ENCODE results near the gene FBRS.

The FBRS gene

GRCh38 chr16:30657866-30658730, at the start of gene FBRS:
Gene FBRS, plus strand, starts transcription at chr16:30658431. Its CDS starts 1,088 bp downstream, at chr16:30659519.
- DNase-seq (ENCODE audit: low read depth), result peak; percentile 100
- TF ChIP-seq, protein P1, sequence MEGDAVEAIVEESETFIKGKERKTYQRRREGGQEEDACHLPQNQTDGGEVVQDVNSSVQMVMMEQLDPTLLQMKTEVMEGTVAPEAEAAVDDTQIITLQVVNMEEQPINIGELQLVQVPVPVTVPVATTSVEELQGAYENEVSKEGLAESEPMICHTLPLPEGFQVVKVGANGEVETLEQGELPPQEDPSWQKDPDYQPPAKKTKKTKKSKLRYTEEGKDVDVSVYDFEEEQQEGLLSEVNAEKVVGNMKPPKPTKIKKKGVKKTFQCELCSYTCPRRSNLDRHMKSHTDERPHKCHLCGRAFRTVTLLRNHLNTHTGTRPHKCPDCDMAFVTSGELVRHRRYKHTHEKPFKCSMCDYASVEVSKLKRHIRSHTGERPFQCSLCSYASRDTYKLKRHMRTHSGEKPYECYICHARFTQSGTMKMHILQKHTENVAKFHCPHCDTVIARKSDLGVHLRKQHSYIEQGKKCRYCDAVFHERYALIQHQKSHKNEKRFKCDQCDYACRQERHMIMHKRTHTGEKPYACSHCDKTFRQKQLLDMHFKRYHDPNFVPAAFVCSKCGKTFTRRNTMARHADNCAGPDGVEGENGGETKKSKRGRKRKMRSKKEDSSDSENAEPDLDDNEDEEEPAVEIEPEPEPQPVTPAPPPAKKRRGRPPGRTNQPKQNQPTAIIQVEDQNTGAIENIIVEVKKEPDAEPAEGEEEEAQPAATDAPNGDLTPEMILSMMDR (IDR thresholded peaks at IDR 0.05; ENCODE audit: control insufficient read depth, extremely low read depth, insufficient read depth), result peak; percentile 95
- H3K4me3 ChIP-seq (ENCODE audit: low read depth, low read length), result peak within 1 kb of the TSS; percentile 89

DNA sequence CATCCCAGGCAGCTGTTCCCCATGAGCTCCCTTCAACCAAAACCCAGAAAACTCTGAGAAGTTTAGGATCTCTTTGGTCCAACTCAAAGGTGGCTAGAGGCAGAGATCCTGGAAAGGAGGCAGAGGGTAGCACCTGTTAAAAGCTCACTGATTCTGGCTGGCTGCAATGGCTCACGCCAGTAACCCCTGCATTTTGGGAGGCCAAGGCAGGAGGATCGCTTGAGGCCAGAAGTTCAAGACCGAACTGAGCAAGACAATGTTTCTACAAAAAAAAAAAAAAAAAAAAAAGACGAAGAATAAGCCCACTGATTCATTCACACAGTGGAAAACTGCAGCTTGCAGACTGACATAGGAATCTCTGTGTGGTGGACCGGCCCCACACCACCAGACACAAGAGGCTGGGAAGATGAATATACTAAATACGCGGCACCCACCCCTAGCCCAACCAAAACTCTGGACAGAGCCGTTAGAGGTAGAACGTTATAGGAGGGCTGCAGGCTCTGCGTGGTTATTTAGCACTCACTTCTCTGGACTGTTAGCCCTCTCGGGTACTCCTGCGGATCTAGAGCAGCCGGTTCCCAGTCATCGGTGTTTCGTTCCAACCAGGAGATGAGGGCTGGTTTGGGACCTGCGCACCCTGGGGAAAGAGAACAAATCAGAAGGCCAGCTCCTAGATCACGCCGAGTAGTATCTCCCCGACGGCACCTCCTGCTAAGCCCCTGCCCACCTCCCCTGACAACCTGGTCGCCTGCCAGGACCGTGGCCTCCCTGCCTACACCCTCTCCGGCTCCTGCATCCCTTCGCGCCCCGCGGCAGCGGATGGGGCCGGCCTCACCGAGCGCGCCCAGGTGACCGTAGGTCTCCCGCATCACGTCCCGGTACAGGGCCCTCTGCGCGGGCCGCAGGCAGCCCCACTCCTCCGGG, 49.0 kb upstream of the FBRS start:
- peak overlapping the region; percentile 83 for H3K4me3 ChIP-seq (ENCODE audit: low read depth, low read length)
- DNase-seq (ENCODE audit: low read depth), result no peak
- TF ChIP-seq, protein P1 (IDR thresholded peaks at IDR 0.05; ENCODE audit: control insufficient read depth, extremely low read depth, insufficient read depth), result no peak

GRCh38 chr16:30609926-30610839, 48.0 kb upstream of the FBRS start, which contains the start of gene ZNF689:
Gene ZNF689, minus strand, starts transcription at chr16:30610389. Its CDS starts 348 bp downstream, at chr16:30610041.
- TF ChIP-seq, protein P1 (IDR thresholded peaks at IDR 0.05; ENCODE audit: control insufficient read depth, extremely low read depth, insufficient read depth), result 0 out of 2 replicates have a peak, but pooled peaks have one; percentile 10
- H3K4me3 ChIP-seq (ENCODE audit: low read depth, low read length), result peak within 1 kb of the TSS; percentile 83
- DNase-seq (ENCODE audit: low read depth), result peak; percentile 96

- TF ChIP-seq, protein P1 (IDR thresholded peaks at IDR 0.05; ENCODE audit: control insufficient read depth, extremely low read depth, insufficient read depth), result peak; percentile 9; the same call in 1 of the 2 replicates
- DNase-seq (ENCODE audit: low read depth), result no peak
- H3K4me3 ChIP-seq (ENCODE audit: low read depth, low read length), result no peak overlapping the region
Observed at GRCh38 chr16:30615358-30616091, 42.7 kb upstream of the FBRS start.

- TF ChIP-seq, protein P1 (IDR thresholded peaks at IDR 0.05; ENCODE audit: control insufficient read depth, extremely low read depth, insufficient read depth), result no peak
- no peak overlapping the region for H3K4me3 ChIP-seq (ENCODE audit: low read depth, low read length)
- DNase-seq (ENCODE audit: low read depth), result no peak
Observed at GRCh38 chr16:30619202-30619601, 39.0 kb upstream of the FBRS start.
